ENCODE data around the gene SCN7A. TPM values are rescaled to one million over a fixed set of nuclear protein-coding genes. Genes with fewer than 3 reads are reported as not detected.

SCN7A gene
- total RNA-seq, 4 donors from 2014 or later = 13.8 to 23.3 (median 21.5) TPM

- H3K27ac ChIP-seq = no peak overlapping the region
- DNase-seq = no peak
- H3K4me1 ChIP-seq = no peaks in the 10 kb centered on the region
- in situ Hi-C loops (cut with MboI; ENCODE audit: low pct_ligation_motif_present in 1 of 4, low pct_unique_long_range_greater_than_20kb in 1 of 4, low sequenced_read_pairs in 3 of 4) = no loop called here
- no peak overlapping the region for H3K4me3 ChIP-seq
- intact Hi-C loops (cut with DNase I; ENCODE audit: low total_unique reads) = no loop called here
- H3K27me3 ChIP-seq = no peaks in the 10 kb centered on the region
- H3K36me3 ChIP-seq = no peaks in the 10 kb centered on the region
- TF ChIP-seq CTCF (IDR thresholded peaks at IDR 0.05) (no peak), POLR2A (IDR thresholded peaks at IDR 0.05) (no peak), POLR2AphosphoS5 (IDR thresholded peaks at IDR 0.05) (no peak), EP300 (IDR thresholded peaks at IDR 0.05; ENCODE audit: low read depth) (no peak)
- no peaks in the 10 kb centered on the region for H3K9me3 ChIP-seq
Measured at GRCh38 chr2:166439078-166439477, 55.0 kb downstream of the SCN7A start.

- intact Hi-C loops (cut with DNase I; ENCODE audit: low total_unique reads) = no loop called here
- no peak overlapping the region for H3K4me3 ChIP-seq
- 75% methylated on average over 1 of the region's 1 CpG; no CpG with 5 or more reads in 1 of the 2 donors for WGBS, 2 donors (ENCODE audit: low coverage in 1 of 2)
- TF ChIP-seq CTCF (IDR thresholded peaks at IDR 0.05) (no peak), POLR2A (IDR thresholded peaks at IDR 0.05) (no peak), POLR2AphosphoS5 (IDR thresholded peaks at IDR 0.05) (no peak), EP300 (IDR thresholded peaks at IDR 0.05; ENCODE audit: low read depth) (no peak)
- DNase-seq = no peak
- no peaks in the 10 kb centered on the region for H3K27me3 ChIP-seq
- no peaks in the 10 kb centered on the region for H3K9me3 ChIP-seq
- H3K27ac ChIP-seq = no peak overlapping the region
- in situ Hi-C loops (cut with MboI; ENCODE audit: low pct_ligation_motif_present in 1 of 4, low pct_unique_long_range_greater_than_20kb in 1 of 4, low sequenced_read_pairs in 3 of 4) = no loop called here
- H3K36me3 ChIP-seq = no peaks in the 10 kb centered on the region
- H3K4me1 ChIP-seq = no peaks in the 10 kb centered on the region
Measured at GRCh38 chr2:166436976-166437375, 57.1 kb downstream of the SCN7A start.

- Histone ChIP-seq H3K9me3 (no peaks in the 10 kb centered on the region), H3K27me3 (no peaks in the 10 kb centered on the region), H3K27ac (no peak overlapping the region), H3K4me3 (no peak overlapping the region), H3K4me1 (no peaks in the 10 kb centered on the region), H3K36me3 (no peaks in the 10 kb centered on the region)
- intact Hi-C loops (cut with DNase I; ENCODE audit: low total_unique reads) = no loop called here
- in situ Hi-C loops (cut with MboI; ENCODE audit: low pct_ligation_motif_present in 1 of 4, low pct_unique_long_range_greater_than_20kb in 1 of 4, low sequenced_read_pairs in 3 of 4) = no loop called here
- DNase-seq = no peak
- WGBS, 2 donors (ENCODE audit: low coverage in 1 of 2) = 61 to 100% methylated on average over 1 to 3 of the region's 3 CpGs
- TF ChIP-seq CTCF (IDR thresholded peaks at IDR 0.05) (no peak), POLR2AphosphoS5 (IDR thresholded peaks at IDR 0.05) (no peak), EP300 (IDR thresholded peaks at IDR 0.05; ENCODE audit: low read depth) (no peak), POLR2A (IDR thresholded peaks at IDR 0.05) (no peak)
Measured at GRCh38 chr2:166436189-166436588, 57.9 kb downstream of the SCN7A start.

- no peaks in the 10 kb centered on the region for H3K36me3 ChIP-seq
- intact Hi-C loops (cut with DNase I; ENCODE audit: low total_unique reads) (no loop called here), in situ Hi-C loops (cut with MboI; ENCODE audit: low pct_ligation_motif_present in 1 of 4, low pct_unique_long_range_greater_than_20kb in 1 of 4, low sequenced_read_pairs in 3 of 4) (no loop called here)
- no peaks in the 10 kb centered on the region for H3K9me3 ChIP-seq
- no peak for TF ChIP-seq CTCF (IDR thresholded peaks at IDR 0.05)
- no peak for TF ChIP-seq POLR2A (IDR thresholded peaks at IDR 0.05)
- TF ChIP-seq POLR2AphosphoS5 (IDR thresholded peaks at IDR 0.05) = no peak
- TF ChIP-seq EP300 (IDR thresholded peaks at IDR 0.05; ENCODE audit: low read depth) = no peak
- no peak for DNase-seq
- H3K4me3 ChIP-seq = no peak overlapping the region
- 38 to 60% methylated on average over 1 of the region's 1 CpG for WGBS, 2 donors (ENCODE audit: low coverage in 1 of 2)
- no peak overlapping the region for H3K27ac ChIP-seq
- no peaks in the 10 kb centered on the region for H3K4me1 ChIP-seq
- H3K27me3 ChIP-seq = no peaks in the 10 kb centered on the region
Measured at GRCh38 chr2:166434491-166434890, 59.6 kb downstream of the SCN7A start.
